ENCODE data around the gene CLPSL1.

DNA sequence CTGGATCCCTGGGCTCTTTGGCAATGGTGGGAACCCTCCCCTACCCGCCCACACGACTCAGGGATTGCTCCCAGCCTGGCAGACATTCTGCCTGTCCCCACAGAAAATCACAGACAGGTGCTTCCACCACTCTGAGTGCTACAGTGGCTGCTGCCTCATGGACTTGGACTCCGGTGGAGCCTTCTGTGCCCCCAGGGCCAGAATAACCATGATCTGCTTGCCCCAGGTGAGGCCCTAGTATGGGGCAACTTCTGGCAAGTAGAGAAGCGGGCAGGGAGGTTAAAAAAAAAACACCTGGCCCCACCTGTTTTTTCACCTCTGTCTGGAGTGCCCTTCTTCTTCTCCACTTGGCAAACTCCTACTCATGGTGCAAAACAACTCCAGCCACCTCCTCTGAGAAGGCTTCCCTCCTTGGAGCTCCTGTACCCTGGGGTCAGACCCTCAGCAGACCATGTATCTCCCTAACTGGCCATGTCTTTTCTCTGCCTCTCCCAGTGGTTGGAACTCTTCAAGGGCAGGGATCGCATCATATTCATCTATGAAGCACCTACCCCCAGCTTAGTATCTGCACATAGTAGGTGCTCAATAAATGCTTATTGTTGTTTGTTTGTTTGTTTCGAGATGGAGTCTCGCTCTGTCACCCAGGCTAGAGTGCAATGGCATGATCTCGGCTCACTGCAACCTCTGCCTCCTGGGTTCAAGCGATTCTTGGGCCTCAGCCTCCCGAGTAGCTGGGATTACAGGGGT, 3.3 kb upstream of the CLPSL1 start:
- TF ChIP-seq, protein P1, sequence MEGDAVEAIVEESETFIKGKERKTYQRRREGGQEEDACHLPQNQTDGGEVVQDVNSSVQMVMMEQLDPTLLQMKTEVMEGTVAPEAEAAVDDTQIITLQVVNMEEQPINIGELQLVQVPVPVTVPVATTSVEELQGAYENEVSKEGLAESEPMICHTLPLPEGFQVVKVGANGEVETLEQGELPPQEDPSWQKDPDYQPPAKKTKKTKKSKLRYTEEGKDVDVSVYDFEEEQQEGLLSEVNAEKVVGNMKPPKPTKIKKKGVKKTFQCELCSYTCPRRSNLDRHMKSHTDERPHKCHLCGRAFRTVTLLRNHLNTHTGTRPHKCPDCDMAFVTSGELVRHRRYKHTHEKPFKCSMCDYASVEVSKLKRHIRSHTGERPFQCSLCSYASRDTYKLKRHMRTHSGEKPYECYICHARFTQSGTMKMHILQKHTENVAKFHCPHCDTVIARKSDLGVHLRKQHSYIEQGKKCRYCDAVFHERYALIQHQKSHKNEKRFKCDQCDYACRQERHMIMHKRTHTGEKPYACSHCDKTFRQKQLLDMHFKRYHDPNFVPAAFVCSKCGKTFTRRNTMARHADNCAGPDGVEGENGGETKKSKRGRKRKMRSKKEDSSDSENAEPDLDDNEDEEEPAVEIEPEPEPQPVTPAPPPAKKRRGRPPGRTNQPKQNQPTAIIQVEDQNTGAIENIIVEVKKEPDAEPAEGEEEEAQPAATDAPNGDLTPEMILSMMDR (IDR thresholded peaks at IDR 0.05; ENCODE audit: low read length), result no peak
- TF ChIP-seq EZH2 (IDR thresholded peaks at IDR 0.05; ENCODE audit: borderline replicate concordance, low read length), result no peak

All from OCI-LY1 (cell line).